ENCODE results near the gene HAAO. TPM values are rescaled to one million over a fixed set of nuclear protein-coding genes. Genes with fewer than 3 reads are reported as not detected.

Gene HAAO
- total RNA-seq (10 to 100 TPM in 6 of 9 donors, 1 to 10 TPM in 3; 3.1 to 30.1 (median 11.7) TPM), polyA plus RNA-seq (10 to 100 TPM in 2 of 3 donors, 1 to 10 TPM in 1; 2.7 to 24.4 (median 20.8) TPM)
- long read RNA-seq, donor 1: 0 reads
- long read RNA-seq, donor 2: 0 reads
- long read RNA-seq, donor 3: 0 reads
- long read RNA-seq, donor 4, partial matches to known transcripts: 0 of 2 reads
- long read RNA-seq, donor 4, other reads (novel, unspliced or antisense): 1 of 2 reads
- long read RNA-seq, donor 5, transcript HAAO-201 (10 exons, 1,265 nt): major isoform, 17 of 21 reads
- long read RNA-seq, donor 5, partial matches to known transcripts: 1 of 21 reads
- long read RNA-seq, donor 5, other reads (novel, unspliced or antisense): 2 of 21 reads
- long read RNA-seq, donor 6, transcript HAAO-201 (10 exons, 1,265 nt): major isoform, 5 of 8 reads
- long read RNA-seq, donor 6, partial matches to known transcripts: 1 of 8 reads
- long read RNA-seq, donor 6, other reads (novel, unspliced or antisense): 2 of 8 reads
- long read RNA-seq, donor 7: 0 reads
- long read RNA-seq, donor 8, partial matches to known transcripts: 0 of 2 reads
- long read RNA-seq, donor 8, other reads (novel, unspliced or antisense): 0 of 2 reads
- long read RNA-seq, donor 9: 0 reads
- long read RNA-seq, donor 10: 0 reads

- Histone ChIP-seq H3K27ac (peak within 1 kb of the TSS in 4 of 5 donors; percentile 48 to 88 (median 71)), H3K9me3 (replicated peaks in 1 of 3) (no peaks in the 10 kb centered on the region), H3K36me3 (replicated peaks in 1 of 2) (no peaks in the 10 kb centered on the region), H3K4me1 (replicated peaks in 1 of 2) (peaks cover 0 to 3% of the 10 kb centered on the region in 2 donors), H3K4me3 (peak within 1 kb of the TSS in 3 of 4 donors; percentile 30 to 72 (median 44)), H3K27me3 (no peaks in the 10 kb centered on the region)
- 3 to 37% (median 6%) methylated on average over 20 to 75 of the region's 75 CpGs for WGBS, 4 donors
- intact Hi-C loops (cut with DNase I): no loop called here
- TF ChIP-seq POLR2A (IDR thresholded peaks at IDR 0.05): peak in 1 of 2 donors; percentile 11
- peak in 2 of 6 experiments; percentile 18 to 22 for TF ChIP-seq CTCF (IDR thresholded peaks at IDR 0.05)
- peak in 3 of 7 donors; percentile 31 to 47 (median 38) for DNase-seq
These were observed at the start of gene HAAO for GRCh38 chr2:42792583-42793333. TSS of gene HAAO (minus strand) at chr2:42792583. CDS start at chr2:42792536, 47 bp downstream.

DNA sequence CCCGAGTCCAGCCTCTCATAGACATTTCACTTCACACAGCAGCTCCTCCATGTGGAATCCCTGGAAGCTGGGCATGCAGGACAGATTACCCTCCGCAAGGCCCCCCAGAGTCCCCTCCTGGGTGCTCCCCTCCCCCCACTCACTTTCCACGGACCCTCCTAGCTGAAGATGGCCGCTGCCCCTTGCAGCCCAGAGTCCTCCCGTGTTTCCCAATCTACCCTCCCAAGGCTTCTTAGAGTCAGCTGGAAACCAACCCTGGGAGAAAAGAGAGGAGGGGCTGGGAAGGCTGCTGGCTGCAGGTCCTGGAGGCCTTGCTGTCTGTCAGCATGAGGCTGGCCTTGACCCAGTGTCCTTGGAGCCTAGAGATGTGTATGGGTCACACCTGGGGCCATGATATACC lies 49.0 kb upstream of the HAAO start:
- H3K9me3 ChIP-seq (replicated peaks in 1 of 3): no peaks in the 10 kb centered on the region
- H3K4me1 ChIP-seq (replicated peaks in 1 of 2): no peaks in the 10 kb centered on the region
- H3K4me3 ChIP-seq: no peak overlapping the region
- no peak overlapping the region for H3K27ac ChIP-seq
- WGBS, 4 donors: 71 to 95% (median 76%) methylated on average over 2 to 5 of the region's 5 CpGs
- peak in 1 of 7 donors; percentile 39 for DNase-seq
- no peaks in the 10 kb centered on the region for H3K27me3 ChIP-seq
- intact Hi-C loops (cut with DNase I): no loop called here
- TF ChIP-seq POLR2A (IDR thresholded peaks at IDR 0.05) (no peak), CTCF (IDR thresholded peaks at IDR 0.05) (no peak)
- no peaks in the 10 kb centered on the region for H3K36me3 ChIP-seq (replicated peaks in 1 of 2)

DNA sequence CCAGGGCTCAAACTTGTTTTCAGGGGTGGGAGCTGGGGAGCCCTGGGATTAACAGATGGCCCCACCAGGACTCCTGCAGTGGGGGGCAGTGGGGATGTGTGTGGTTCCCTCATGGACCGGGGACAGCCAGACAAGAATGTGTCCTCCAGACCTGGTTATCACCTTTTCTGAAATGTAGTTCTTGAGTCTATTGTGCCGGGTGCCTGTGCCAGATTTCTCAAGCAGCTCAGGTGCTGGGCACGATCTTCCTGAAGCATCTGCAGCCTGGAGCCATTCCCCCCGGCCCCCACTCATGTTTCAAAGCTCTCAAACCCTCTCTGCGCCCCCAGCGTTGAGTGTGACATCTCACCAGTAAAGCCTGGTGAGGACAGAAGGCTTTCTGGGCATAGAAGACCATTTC lies 48.4 kb upstream of the HAAO start:
- TF ChIP-seq POLR2A (IDR thresholded peaks at IDR 0.05) (no peak), CTCF (IDR thresholded peaks at IDR 0.05) (no peak)
- Histone ChIP-seq H3K27ac (peak overlapping the region in 1 of 5 donors; percentile 5), H3K4me3 (no peak overlapping the region), H3K27me3 (no peaks in the 10 kb centered on the region), H3K9me3 (replicated peaks in 1 of 3) (no peaks in the 10 kb centered on the region), H3K4me1 (replicated peaks in 1 of 2) (no peaks in the 10 kb centered on the region), H3K36me3 (replicated peaks in 1 of 2) (no peaks in the 10 kb centered on the region)
- WGBS, 4 donors: 91 to 97% (median 94%) methylated on average over 4 to 6 of the region's 6 CpGs
- intact Hi-C loops (cut with DNase I): no loop called here
- peak in 1 of 7 donors; percentile 41 for DNase-seq
